NOMO-1 treated with DMSO at 0.1 percent for 48 hours (cell line): ENCODE results near the gene HDAC10.
A peak's percentile ranks its signal among the peaks of the same experiment; 100 is the strongest.

Source experiments
- DNase-seq: peaks from one replicate; lab custom pipeline; 2025; ENCODE audit not compliant: unreplicated experiment; lab: John Stamatoyannopoulos, UW

The HDAC10 gene, protein sequence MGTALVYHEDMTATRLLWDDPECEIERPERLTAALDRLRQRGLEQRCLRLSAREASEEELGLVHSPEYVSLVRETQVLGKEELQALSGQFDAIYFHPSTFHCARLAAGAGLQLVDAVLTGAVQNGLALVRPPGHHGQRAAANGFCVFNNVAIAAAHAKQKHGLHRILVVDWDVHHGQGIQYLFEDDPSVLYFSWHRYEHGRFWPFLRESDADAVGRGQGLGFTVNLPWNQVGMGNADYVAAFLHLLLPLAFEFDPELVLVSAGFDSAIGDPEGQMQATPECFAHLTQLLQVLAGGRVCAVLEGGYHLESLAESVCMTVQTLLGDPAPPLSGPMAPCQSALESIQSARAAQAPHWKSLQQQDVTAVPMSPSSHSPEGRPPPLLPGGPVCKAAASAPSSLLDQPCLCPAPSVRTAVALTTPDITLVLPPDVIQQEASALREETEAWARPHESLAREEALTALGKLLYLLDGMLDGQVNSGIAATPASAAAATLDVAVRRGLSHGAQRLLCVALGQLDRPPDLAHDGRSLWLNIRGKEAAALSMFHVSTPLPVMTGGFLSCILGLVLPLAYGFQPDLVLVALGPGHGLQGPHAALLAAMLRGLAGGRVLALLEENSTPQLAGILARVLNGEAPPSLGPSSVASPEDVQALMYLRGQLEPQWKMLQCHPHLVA

DNA sequence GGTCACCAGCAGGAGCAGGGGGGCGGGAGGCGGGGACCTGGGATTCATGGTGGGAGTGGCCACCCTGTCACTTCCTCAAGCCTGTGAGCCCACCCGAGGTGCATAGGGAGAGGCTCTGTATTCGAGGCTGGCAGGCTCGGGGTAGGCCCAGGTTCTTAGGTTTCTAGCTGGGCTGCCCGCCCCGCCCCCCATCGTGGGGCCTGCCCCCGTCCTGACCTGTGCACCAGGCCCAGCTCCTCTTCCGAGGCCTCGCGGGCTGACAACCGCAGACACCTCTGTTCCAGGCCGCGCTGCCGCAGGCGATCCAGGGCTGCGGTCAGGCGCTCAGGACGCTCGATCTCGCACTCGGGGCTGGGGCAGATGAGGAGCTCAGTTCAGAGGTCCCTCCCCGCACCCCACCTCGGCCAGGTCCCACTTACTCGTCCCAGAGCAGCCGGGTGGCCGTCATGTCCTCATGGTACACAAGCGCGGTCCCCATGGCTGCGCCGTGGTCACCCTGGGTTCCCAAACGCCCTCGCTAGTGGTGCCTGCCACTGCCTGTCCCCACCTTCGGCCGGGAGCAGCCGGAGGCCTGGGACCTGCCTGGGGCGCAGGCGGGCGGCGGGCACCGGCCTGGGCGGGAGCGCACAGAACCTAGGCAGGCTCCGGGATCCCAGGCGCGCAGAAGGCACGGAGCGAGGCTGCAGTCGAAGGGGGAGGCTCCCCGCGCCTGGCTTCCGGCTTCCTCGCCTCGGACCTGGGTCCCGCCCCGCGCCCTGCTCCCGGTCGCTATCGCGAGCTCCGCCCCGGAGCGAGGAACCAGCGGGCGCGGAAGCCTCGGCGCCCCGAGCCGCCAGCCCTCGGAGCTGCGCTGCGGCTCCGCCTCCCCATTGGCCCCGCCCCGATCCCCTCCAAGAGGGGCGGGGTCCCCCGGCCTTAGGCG, at the start of gene HDAC10:
Gene HDAC10, minus strand, starts transcription at position 711 of the 922 bp plus-strand sequence. Its CDS starts 233 bp downstream, at position 478.
- peak; percentile 79 for DNase-seq

DNA sequence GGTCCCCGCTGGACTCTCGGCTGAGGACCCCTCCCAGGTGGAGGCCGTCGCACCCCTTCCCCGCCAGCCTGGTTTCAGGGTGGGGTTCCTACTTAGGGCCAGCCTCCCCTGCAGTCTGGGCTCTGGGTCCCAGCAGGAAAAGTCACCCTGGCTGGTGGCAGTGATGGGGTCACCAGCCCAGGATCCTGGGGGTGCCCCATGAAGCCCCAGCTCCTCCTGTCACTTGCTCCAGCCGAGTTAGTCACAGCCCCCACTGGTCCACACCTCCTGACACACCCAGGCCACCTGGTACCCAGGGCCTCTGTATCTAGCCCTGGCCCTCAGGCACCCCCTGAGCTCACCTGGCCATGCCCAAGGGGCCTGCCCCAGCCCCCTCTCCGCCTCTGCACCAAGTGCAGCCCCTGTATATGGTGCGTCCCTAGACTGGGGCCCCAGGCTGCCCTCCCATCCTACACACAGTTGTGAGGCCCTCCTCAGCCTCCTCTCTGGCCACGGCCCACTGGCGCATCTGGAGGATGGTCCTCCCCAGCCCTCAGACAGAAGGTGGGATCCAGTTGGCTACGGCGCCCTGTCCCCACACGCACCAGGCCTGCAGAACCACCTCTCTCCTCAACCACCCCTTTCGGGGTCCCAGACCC, 49.7 kb upstream of the HDAC10 start:
- no peak for DNase-seq

DNA sequence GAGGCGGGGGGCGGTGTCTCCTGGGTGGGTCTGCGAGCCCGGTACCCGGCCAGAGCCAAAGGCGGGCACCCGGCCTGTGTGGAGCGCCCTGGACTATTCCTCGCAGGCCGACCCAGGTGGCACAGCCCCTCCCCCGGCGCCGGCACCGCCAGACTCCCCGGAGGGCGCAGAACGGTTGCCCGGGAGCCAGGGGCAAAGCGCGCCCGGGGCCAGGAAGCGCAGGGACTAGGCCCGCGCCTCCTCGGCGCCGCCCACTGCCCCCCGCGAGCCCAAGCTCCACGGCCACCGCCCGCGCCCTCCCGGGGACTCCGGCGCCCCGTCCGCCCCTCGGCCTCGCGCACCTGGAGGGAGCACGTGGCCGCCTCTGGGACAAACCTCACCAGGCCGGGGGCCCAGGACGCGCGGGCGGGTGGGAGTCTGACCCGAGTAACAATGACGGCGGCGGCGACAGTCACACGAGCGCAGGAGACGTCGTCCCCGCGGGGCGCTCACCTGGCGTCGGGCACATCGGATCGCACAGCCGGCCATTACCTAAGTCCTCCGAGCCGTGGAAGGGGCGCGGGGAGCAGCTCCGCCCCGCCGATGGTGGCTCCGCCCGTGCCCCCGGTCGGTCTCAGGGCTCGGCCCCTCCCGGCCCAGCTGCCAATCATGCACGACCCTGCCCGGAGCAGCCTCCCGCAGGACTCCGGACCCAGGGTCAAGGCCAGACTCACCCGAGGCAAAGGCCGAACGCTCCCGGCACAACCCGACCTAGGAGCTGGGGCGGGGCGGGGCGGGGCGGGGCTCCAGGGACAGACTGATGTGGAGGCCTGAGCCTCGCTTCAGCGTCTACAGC, 48.9 kb upstream of the HDAC10 start:
- no peak for DNase-seq

DNA sequence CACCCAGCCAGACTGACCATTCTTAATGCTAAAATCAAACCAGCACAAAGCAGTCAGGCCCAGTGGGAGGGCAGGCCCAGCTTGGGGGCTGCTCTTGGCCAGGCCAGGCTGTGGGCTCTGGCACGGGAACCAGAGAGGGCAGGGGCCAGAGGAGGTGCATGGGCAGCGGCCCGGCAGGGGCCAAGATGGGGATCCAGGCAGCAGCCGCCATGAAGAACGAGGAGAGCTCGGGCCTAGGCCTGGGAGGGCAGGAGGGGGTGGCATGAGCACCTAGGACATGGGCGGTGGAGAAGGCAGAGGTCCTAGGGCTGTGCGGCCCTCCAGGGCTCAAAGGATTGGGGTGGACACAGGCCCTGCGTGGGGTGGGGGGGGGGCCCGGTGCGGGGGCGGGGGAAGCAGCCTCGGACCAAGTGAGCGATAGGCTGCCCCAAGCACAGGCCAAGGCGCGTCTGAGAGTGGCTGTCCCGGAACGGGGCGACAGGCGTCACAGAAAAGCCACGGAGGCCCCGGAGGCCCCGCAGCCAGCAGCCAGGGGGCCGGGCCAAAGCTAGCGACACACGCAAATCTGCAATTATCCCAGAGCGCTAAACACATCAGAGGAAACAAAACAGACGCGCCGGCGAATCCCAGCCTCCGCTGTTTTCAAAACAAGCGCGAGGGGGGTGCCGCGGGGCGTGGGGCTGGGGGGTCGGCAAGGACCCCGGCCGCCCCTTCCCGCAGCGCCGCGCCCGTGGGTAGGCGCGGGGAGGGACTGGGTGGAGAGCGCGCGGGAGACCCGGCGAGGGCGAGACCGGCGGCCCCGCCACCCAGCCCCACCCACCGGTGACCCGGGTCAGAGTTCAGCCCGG, 48.1 kb upstream of the HDAC10 start:
- DNase-seq = no peak

DNA sequence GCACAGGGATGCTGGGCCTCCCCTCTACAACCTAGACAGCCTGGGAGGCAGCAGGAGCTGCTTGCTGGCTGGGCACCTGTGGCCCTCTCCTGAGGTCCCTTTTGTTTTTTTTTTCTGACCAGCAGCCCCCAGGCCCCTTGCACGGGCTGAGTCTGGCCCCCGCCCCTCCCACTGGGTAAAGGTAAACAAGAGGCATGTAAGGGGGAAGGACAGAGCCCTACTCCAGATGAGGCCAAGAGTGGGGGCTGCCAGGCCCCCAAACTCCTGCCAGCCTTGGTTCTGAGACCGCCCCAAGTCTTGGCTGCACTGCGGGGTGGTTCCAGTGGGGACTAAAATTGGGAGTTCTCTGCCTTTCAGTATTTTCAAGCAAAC, 47.2 kb upstream of the HDAC10 start:
- no peak for DNase-seq

DNA sequence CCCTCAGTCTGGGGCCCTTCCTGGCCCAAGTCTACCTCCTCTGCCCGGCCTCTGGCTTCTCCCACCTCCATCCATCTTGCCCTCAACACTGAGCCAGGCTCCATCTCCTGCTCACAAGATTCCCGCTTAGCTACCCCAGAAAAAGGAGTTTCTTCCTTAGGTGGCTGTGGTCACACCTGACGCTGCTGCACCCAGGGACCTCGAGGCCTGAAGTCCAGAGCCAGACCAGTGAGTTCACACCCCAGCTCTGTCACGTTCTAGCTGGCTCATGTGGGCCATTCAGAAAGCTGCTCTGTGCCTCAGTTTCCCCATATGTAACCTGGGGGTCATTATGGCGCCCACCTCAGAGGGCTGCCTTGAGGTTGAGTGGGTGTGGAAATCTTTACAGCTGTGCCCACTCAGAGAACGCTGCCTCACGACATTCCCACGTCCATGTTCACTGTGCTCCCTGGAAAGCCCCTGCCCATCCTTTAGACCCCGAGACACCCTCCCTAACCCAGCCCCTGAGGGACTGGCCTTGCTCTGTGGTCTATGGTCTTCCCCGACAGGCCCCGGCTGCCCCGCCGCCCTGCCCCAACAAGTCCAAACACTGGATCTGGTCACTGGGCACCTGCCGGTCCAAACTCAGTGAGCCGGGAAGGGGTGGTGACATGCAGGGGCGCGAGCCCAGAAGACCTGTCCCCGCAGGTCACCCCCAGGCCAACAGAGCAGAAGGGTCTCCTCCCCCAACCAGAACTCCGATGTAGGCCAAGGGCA, 46.6 kb upstream of the HDAC10 start:
- DNase-seq = no peak

DNA sequence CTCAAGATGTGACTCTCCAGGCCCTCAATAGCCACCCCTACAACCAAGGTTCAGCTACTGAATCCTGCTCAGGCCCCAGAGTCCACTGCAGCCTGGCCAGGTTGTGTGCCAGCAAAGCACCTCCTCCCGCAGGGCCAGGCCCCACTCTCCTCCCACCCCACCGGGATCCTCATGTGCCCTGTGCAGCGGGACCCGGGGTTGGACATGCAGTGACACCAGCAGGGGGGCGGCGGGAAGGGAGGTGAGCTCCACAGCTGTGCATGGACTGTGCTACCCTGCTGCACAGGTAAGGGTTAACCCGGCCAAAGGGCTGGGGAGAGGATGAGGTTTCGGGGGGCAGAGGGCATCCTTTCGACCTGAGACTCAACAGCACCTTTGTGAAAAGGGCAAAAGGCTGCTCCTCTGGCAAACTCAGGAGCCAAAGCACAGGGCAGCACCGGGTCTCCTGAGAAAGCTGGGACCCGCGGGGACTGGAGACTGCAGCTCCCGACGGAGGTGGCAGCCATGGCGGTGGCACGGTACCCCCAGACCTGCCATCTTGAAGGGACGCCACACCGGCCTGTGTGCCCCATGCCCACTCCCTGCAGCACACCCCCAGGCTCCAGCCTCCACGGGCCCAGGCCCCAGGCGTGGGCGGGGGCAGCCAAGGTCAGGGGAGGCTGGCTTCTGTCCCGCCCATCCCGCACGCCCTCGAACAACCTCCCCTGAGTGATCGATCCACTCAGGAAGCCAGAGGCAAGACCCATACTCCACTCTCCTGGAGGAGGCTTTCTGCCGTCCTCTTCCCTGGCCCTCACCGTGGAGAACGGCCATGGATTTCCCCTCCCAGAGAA, 45.8 kb upstream of the HDAC10 start:
- DNase-seq = no peak

DNA sequence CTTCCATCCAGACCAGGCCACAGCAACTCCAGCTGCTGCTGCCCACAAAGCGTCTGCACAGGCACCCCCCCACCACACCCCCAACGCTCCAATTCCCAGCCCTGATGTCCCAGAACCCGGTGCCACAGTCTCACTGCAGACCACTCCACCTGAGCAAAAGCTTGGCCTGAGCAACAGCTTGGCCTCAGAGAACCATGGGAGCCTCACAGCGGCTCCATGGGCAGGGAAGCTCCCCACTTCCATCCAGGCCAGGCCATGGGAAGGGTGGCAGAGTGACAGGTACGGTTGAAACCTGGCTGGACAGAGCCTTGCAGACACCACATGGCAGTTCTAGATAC, 43.2 kb upstream of the HDAC10 start:
- no peak for DNase-seq

DNA sequence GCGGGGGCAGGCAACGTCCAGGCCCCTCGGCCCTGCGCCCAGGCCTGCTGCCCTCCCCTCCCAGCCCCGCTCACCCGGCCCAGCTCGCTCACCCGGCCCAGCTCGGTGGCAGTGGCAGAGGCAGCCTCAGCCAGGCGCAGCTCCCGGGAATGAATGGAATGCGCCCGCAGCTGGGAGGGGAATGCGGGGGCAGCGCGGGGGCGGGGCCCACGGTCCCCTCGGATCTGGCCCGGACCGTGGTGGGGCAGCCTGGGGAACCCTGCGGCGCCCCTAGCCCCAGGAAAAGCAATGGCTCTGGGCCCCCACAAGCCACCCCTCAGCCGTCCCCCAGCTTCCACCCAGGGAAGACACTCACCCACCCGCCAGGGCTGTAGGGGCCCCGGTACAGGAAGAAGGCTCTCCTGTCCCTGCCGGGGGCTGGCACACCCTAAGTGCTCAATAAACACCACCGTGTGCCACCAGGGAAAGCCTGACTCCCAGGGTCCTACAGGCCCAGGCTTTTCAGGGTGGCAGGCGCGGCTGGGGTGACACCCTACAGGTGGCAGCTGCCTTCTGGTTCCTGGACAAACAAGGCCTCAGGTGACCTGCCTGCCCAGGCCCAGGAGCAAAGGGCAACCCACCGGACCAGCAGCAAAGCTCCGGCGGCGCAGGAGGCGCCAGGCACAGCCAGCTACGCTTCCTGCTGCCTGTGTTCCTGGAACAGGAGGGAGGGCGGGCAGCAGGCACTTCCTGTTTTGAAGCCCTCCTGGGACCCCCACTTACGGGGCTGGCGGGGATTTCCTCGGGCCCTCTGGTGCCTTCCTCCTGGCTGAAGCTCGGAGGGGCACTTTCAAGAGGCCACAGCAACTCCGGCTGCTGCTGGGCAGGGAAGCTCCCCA, 42.6 kb upstream of the HDAC10 start:
- DNase-seq = no peak

DNA sequence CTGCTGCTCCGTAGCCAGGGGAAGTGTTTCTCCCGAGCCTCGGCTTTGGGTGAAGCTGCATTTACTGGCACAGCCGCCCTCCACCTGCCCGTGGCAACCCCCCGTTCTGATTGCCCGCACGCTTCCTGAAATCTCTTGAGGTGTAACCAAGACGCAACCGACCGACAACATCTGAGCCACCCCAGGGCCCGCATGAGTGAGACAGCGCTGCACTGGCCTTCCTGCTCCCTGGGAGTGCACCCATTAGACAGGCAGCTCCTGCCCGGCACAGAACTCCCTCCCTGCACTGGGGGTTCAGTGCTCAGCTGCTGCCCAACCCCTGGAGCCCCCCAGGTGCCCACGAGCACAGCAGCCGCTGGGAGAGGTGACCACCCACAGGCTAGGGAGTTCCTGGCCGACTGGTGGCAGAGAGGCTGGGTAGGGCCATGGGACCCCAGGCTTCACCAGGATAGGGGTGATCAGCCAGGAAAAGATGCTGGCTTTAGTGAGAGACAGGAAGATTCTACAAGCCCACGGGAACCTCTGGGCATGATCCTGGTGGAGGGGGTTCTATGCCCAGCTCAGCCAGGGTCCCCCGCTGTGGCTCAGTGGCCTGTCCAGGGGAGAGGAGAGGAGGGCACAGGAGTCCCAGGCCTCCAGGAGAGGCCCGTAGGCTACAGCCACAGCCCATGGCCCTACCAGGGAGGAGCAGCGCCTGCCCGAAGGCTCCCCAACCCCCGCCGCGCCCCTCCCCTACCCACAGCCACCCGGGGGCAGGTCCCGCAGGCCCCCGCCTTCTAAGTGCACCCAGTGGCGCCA, 41.8 kb upstream of the HDAC10 start:
- DNase-seq = no peak

DNA sequence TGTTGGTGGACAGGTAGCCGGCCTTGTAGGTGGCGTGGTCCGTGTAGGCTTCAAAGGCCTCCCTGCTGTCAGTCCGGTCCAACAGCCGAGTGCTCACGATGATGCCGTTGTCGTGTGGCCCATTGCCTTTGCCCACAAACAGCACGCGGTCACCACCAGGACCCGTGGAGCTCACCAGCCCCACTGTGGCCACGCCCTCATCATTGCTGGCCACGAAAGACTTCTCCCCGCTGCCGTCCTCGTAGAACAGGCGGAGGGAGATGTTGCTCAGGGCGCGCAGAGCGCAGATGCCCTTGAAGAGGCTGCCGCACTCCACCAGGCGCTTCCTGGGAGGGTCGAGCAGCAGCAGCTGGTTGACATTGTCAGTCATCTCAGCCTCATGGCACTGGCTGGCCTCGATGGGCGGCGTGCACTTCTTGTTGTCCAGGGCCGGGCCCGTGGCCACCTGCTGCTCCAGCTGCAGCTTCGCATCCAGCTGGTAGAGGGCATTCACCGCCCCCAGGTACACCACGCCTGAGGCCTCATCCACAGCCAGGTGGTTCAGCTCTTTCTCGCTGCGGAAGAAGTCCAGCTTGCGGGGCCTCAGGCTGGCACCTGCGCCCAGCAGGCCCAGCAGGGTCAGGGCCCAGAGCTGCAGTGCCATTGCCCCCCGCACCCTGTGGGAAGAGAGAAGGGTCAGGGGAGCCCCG, 39.0 kb upstream of the HDAC10 start:
- no peak for DNase-seq

DNA sequence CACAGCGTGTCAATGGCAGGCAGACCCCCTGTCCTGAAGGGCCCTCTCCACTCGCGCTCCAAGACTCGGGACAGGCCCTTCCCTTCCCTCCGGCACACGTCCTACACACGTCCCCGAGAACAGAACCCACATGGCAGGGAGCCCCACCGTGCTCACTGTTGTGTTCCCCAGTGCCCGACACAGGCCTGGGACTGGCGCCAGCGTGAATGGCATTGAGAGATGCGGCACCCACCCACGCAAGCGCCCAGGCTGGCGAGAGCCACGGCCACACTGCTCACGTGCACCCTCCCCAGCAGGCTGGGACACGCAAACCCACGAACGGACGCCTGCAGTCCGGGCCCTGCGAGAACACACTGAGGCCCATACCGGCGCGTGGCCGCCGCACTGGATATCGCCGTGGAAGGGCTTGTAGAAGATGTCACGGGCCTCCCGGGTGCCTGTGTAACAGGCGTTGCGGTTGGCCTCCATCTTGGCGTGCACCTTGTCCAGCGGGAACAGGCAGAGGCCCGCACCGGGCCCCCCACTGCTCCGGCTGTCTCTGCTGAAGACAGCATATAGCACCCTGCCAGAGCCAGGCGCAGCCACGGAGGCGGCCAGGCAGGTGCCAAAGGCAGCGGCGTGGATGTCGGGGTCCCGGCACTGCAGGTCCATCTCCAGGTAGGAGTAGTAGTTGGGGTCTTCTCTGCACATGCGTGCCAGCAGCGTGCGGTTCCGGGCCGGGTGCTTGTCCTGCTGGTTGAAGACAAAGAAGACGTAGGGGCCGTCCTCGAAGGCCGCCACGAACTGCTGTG, 38.3 kb upstream of the HDAC10 start:
- DNase-seq = no peak

DNA sequence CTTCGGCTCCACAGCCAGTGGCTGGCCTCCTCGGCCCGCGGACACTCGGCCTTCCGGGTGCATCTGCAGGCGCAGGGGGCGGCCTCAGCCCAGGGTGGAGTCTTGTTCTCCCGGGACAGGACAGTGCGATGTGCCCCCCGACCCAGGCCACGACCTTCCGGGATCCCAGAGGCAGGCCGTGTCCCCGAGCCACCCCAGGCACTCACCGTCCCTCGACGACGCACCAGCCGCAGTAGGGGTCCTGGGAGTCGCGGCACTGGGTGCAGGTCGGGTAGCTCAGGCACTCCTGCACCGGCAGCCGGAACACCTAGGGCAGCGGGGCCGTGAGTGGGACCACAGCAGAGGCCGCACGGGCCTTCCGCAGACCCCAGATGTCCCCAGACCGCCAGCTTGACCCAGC, 36.7 kb upstream of the HDAC10 start:
- no peak for DNase-seq

DNA sequence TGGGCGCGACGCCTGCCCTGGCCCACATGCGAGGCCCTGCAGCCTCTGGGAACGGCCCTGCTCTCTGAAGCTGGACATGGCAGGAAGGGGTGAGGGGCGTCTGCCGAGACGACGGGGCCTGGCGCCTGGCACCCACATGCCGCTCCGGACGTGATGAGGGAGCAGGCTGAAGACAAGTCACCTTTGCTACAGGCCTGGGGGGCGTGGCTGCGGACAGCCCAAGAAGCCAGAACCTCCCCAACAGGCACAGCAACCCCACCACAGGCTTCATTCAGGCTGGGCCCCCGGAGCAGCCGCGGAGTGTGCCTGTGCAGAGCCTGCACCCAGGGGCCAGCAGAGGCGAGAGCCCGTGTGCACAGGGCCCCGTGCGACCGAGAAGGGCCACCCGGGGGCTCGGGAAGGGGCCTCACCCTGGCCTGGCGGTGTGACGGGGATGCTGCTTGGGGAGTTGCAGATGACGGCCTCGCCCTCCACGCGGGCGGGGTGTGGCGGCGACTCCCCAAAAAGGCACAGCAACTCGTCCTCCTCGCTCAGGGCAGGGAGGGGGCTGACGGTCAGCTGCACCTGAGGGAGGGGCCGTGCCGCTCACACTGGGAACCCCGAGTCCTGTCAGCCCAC, 35.7 kb upstream of the HDAC10 start:
- DNase-seq = no peak
